GM12878 (cell line): ENCODE results near the gene CREBBP. TPM values are rescaled to one million over a fixed set of nuclear protein-coding genes. Genes with fewer than 3 reads are reported as not detected.

Experiments
- ATAC-seq: fragments of 200-7000 bp; cut with Tn5 transposase; 3 replicates; pipeline ENCODE4 v1.9.1; 2020; ENCODE audit warnings: mild to moderate bottlenecking, moderate library complexity
- BruUV-seq: library from RNA; stranded (reverse); fragments of 400-500 nt; replicated peaks from 2 replicates; lab custom pipeline; 2021; lab: Mats Ljungman, UMichigan
- CTCF ChIA-PET: fragments of 300-600 bp; sonication (Branson Sonifier 250); formaldehyde crosslinking; extraction: SDS; loops from one replicate; lab custom pipeline; 2021; ENCODE audit warnings: inconsistent platforms; lab: Yijun Ruan, JAX
- POLR2A ChIA-PET: fragments of 350-600 bp; formaldehyde crosslinking; extraction: SDS; loops from one replicate; lab custom pipeline; 2021; ENCODE audit warnings: inconsistent platforms; lab: Charles Lee
- RAD21 ChIA-PET: fragments of 300-600 bp; sonication (Branson Sonifier 250); formaldehyde crosslinking; loops from one replicate; lab custom pipeline; 2023; ENCODE audit warnings: antibody characterized with exemption; ENCODE audit not compliant: unreplicated experiment; lab: Charles Lee
- SMC1A ChIA-PET: fragments of 300-600 bp; sonication (Branson Sonifier 250); formaldehyde crosslinking; loops from one replicate; lab custom pipeline; 2023; ENCODE audit not compliant: unreplicated experiment, uncharacterized antibody; lab: Charles Lee
- DNase-seq: peaks from one replicate; pipeline ENCODE4 v3.0.0-alpha.2; 2011; ENCODE audit warnings: low read depth, low spot score
- FAIRE-seq: peaks from 3 replicates; lab custom pipeline; 2011; peaks lifted over from hg19 to GRCh38; lab: Jason Lieb, UNC
- H2AFZ ChIP-seq: 2 replicates; pipeline ENCODE4 v1.6.0; 2011; ENCODE audit warnings: low read depth, low read length, control low read depth; ENCODE audit not compliant: control insufficient read depth
- H3K27ac ChIP-seq: 2 replicates; pipeline ENCODE4 v1.5.1; 2011; ENCODE audit warnings: control low read depth; ENCODE audit not compliant: control insufficient read depth, insufficient read depth
- H3K27me3 ChIP-seq, 2 experiments: replicated peaks in 1 of 2; 2 replicates each; pipeline versions ENCODE4 v1.6.0 to v1.6.1; 2011; ENCODE audit warnings: low read length in 1 of 2; ENCODE audit not compliant: control insufficient read depth in 2 of 2, insufficient read depth in 2 of 2
- H3K36me3 ChIP-seq, 2 experiments: 2 replicates each; pipeline ENCODE4 v1.5.1; 2011; ENCODE audit warnings: low read length in 1 of 2; ENCODE audit not compliant: control insufficient read depth in 2 of 2, insufficient read depth in 2 of 2
- H3K4me1 ChIP-seq: 2 replicates; pipeline ENCODE4 v1.6.1; 2011; ENCODE audit warnings: mild to moderate bottlenecking, low read length, moderate library complexity, mixed read lengths; ENCODE audit not compliant: control insufficient read depth, insufficient read depth
- H3K4me2 ChIP-seq: 2 replicates; pipeline ENCODE4 v1.6.0; 2011; ENCODE audit warnings: control low read depth; ENCODE audit not compliant: control insufficient read depth, insufficient read depth
- H3K4me3 ChIP-seq: fragments of 200-600 bp; sonication (generic); 2 replicates; pipeline ENCODE4 v1.5.1; 2016
- H3K79me2 ChIP-seq: 2 replicates; pipeline ENCODE4 v1.6.0; 2011; ENCODE audit warnings: low read length; ENCODE audit not compliant: control insufficient read depth, insufficient read depth
- H3K9ac ChIP-seq: 2 replicates; pipeline ENCODE4 v1.8.0; 2011; ENCODE audit warnings: low read length, control low read depth, mixed read lengths; ENCODE audit not compliant: control insufficient read depth, insufficient read depth
- H3K9me3 ChIP-seq: replicated peaks from 3 replicates; pipeline ENCODE4 v1.5.1; 2011; ENCODE audit warnings: mild to moderate bottlenecking, low read length; ENCODE audit not compliant: control insufficient read depth, insufficient read depth
- H4K20me1 ChIP-seq: 2 replicates; pipeline ENCODE4 v1.6.0; 2011; ENCODE audit not compliant: control insufficient read depth, insufficient read depth
- CHD1 ChIP-seq: IDR thresholded peaks from 2 replicates; pipeline ENCODE4 v1.6.1; 2012; ENCODE audit warnings: low read depth, low read length, improper control_type of control experiment
- CHD2 ChIP-seq: IDR thresholded peaks from 2 replicates; pipeline ENCODE4 v1.6.1; 2011; ENCODE audit warnings: low read depth, low read length, improper control_type of control experiment, borderline replicate concordance
- EED ChIP-seq: sonication (generic); IDR thresholded peaks from 2 replicates; pipeline ENCODE4 v1.6.1; 2016; ENCODE audit warnings: antibody characterized with exemption, low read depth
- EGR1 ChIP-seq, 2 experiments: IDR thresholded peaks; 1 replicate in 1 of 2; 2 replicates in 1 of 2; pipeline ENCODE4 v1.6.1; 2011 to 2012; ENCODE audit warnings: low read depth in 2 of 2, low read length in 2 of 2, borderline replicate concordance in 1 of 2, mild to moderate bottlenecking in 1 of 2, moderate library complexity in 1 of 2
- FOXK2 ChIP-seq: fragments of 450-650 bp; IDR thresholded peaks from 2 replicates; pipeline ENCODE4 v1.6.1; 2017; ENCODE audit warnings: mild to moderate bottlenecking, moderate library complexity
- HDAC6 ChIP-seq: fragments of 200-600 bp; sonication (generic); IDR thresholded peaks from one replicate; pipeline ENCODE4 v1.8.0; 2017; ENCODE audit warnings: antibody characterized with exemption; ENCODE audit not compliant: unreplicated experiment
- MXI1 ChIP-seq: fragments of 150-350 bp; IDR thresholded peaks from 2 replicates; pipeline ENCODE4 v1.6.1; 2011; ENCODE audit warnings: low read depth, mild to moderate bottlenecking, inconsistent platforms, low read length, improper control_type of control experiment
- NFIC ChIP-seq: IDR thresholded peaks from 2 replicates; pipeline ENCODE4 v1.6.1; 2012; ENCODE audit warnings: low read depth, mild to moderate bottlenecking, inconsistent platforms, low read length, moderate library complexity
- NFXL1 ChIP-seq: fragments of 450-650 bp; IDR thresholded peaks from 2 replicates; pipeline ENCODE4 v1.6.1; 2017; ENCODE audit warnings: antibody characterized with exemption, mild to moderate bottlenecking, borderline replicate concordance
- NR2F1 ChIP-seq: fragments of 450-650 bp; conservative IDR thresholded peaks from 2 replicates; pipeline ENCODE4 v1.6.1; 2017; ENCODE audit warnings: mild to moderate bottlenecking
- PAX5 ChIP-seq: IDR thresholded peaks from 2 replicates; pipeline ENCODE4 v1.6.1; 2011; ENCODE audit warnings: low read depth, low read length, borderline replicate concordance
- PAX8 ChIP-seq: fragments of 450-650 bp; IDR thresholded peaks from 2 replicates; pipeline ENCODE4 v1.6.1; 2017; ENCODE audit warnings: mild to moderate bottlenecking, moderate library complexity
- RAD51 ChIP-seq: fragments of 450-650 bp; IDR thresholded peaks from 2 replicates; pipeline ENCODE4 v1.6.1; 2016; ENCODE audit warnings: moderate library complexity, mild to moderate bottlenecking, inconsistent platforms
- RCOR1 ChIP-seq: conservative IDR thresholded peaks from 2 replicates; pipeline ENCODE4 v1.6.1; 2012; ENCODE audit warnings: low read depth, low read length, improper control_type of control experiment
- RELB ChIP-seq: fragments of 450-650 bp; IDR thresholded peaks from 2 replicates; pipeline ENCODE4 v1.6.1; 2017; ENCODE audit warnings: low read depth, mild to moderate bottlenecking, moderate library complexity
- RFX5 ChIP-seq: IDR thresholded peaks from 2 replicates; pipeline ENCODE4 v1.6.1; 2011; ENCODE audit warnings: low read depth, low read length, improper control_type of control experiment
- SUPT20H ChIP-seq: IDR thresholded peaks from 2 replicates; pipeline ENCODE4 v1.6.1; 2011; ENCODE audit warnings: low read depth, mild to moderate bottlenecking, low read length, moderate library complexity, borderline replicate concordance; ENCODE audit not compliant: control insufficient read depth
- SUZ12 ChIP-seq: fragments of 200-600 bp; sonication (generic); IDR thresholded peaks from one replicate; pipeline ENCODE4 v1.6.1; 2018; ENCODE audit warnings: antibody characterized with exemption, mild to moderate bottlenecking; ENCODE audit not compliant: unreplicated experiment
- WGBS: methylation state at CpG from one replicate; pipeline ENCODE4 v1.1.6; 2016; ENCODE audit warnings: low lambda C conversion rate; ENCODE audit not compliant: insufficient replicate concordance, insufficient coverage; ENCODE audit errors: missing lambda C conversion rate; 5-methylcytosine and 5-hydroxymethylcytosine counted together
- in situ Hi-C: fragments of 300-500 bp; cut with MboI; formaldehyde crosslinking; loops from 9 replicates; pipeline ENCODE4 v1.14.3; 2018; ENCODE audit warnings: mixed read lengths
- intact Hi-C: fragments of 100-400 bp; cut with micrococcal nuclease; formaldehyde crosslinking; loops from one replicate; pipeline ENCODE4 v1.14.2; 2022; ENCODE audit not compliant: unreplicated experiment
- polyA plus RNA-seq, 11 experiments: library from polyadenylated mRNA; depleted of rRNA in 4 of 11; unstranded in 6 of 11; stranded (reverse) in 5 of 11; fragments of >200 nt; fragmentation: Nextera tagmentation in 4 of 11; fragmentation: Illumina TruSeq in 1 of 11; extraction: Ambion mirVana in 4 of 11; extraction: Trizol in 1 of 11; gene quantifications; 1 replicate in 1 of 11; 2 replicates in 10 of 11; pipeline versions ENCODE4 v1.2.1 to v1.2.3, GENCODE V29; 2011 to 2016; ENCODE audit warnings: inconsistent platforms in 2 of 11, missing spikeins in 2 of 11, low read depth in 1 of 11
- total RNA-seq, 4 experiments: library from RNA; depleted of rRNA in 3 of 4; stranded (reverse); fragments of >200 nt in 3 of 4; fragmentation: Illumina TruSeq in 1 of 4; extraction: Trizol in 1 of 4; gene quantifications; 2 replicates each; pipeline versions ENCODE4 v1.2.1 to v1.2.3, GENCODE V29; 2013 to 2021
- TF ChIP-seq, protein P1 (sequence below): fragments of 150-350 bp; IDR thresholded peaks from 2 replicates; pipeline ENCODE4 v1.6.1; 2014; ENCODE audit warnings: mild to moderate bottlenecking, low read depth, low read length

Gene CREBBP
- total and polyA plus RNA-seq, 10 of the 15 experiments (the other 5 are each of a cell fraction or from before 2014, with no cell fraction given) = 3.4 to 32.7 (median 7.9) TPM

GRCh38 chr16:3797904-3798811 is 82.4 kb downstream of the CREBBP start:
- H3K27ac ChIP-seq = peak overlapping the region; percentile 63
- H3K36me3 ChIP-seq = peaks cover 0 to 3% of the 10 kb centered on the region in 2 experiments; a peak in 3 of 4 replicates
- ChIA-PET SMC1A (interaction anchor here (0.8 to 4.7 kb wide), 2 partner anchors 80 to 81 kb away, joined by 3 to 19 read pairs; no protein-coding TSS in a partner anchor), CTCF (interaction anchor here (1.8 to 3.4 kb wide), 3 partner anchors 15 to 81 kb away, joined by 6 to 15 read pairs (median 14); no protein-coding TSS in a partner anchor), POLR2A (no interaction called here), RAD21 (interaction anchor here (1.2 kb wide), 1 partner anchor 63 kb away, joined by 4 read pairs; no protein-coding TSS in a partner anchor)
- no peak overlapping the region for H2AFZ ChIP-seq
- in situ Hi-C loops (no loop called here), intact Hi-C loops (no loop called here)
- H3K79me2 ChIP-seq = peaks cover 66% of the 10 kb centered on the region
- DNase-seq = no peak
- peak overlapping the region; percentile 47 for H3K4me3 ChIP-seq
- peak; percentile 89 for ATAC-seq
- peaks cover 26% of the 10 kb centered on the region for H3K4me1 ChIP-seq
- peak; percentile 76 for FAIRE-seq
- BruUV-seq = no TSS peak
- peaks cover 3% of the 10 kb centered on the region for H4K20me1 ChIP-seq
- peak overlapping the region; percentile 8 for H3K9ac ChIP-seq
- no peaks in the 10 kb centered on the region for H3K27me3 ChIP-seq
- peak overlapping the region; percentile 64 for H3K4me2 ChIP-seq
- 38% methylated on average over 10 of the region's 10 CpGs for WGBS
- H3K9me3 ChIP-seq = no peaks in the 10 kb centered on the region; the same call in 2 of the 3 replicates
- TF ChIP-seq HDAC6 (no peak), EED (no peak), MXI1 (peak; percentile 41; the same call in 1 of the 2 replicates), NR2F1 (peak; percentile 44; the same call in 1 of the 2 replicates), PAX5 (no peak), NFIC (peak; percentile 19; the same call in 1 of the 2 replicates), FOXK2 (no peak), NFXL1 (no peak), RCOR1 (0 out of 2 replicates have a peak, but pooled peaks have one; percentile 20), RAD51 (peak; percentile 37; the same call in 1 of the 2 replicates), EGR1 (IDR thresholded peaks at IDR 0.05; ENCODE audit: borderline replicate concordance in 1 of 2, low read depth in 2 of 2, low read length in 2 of 2) (no peak), SUPT20H (no peak), SUZ12 (no peak), RELB (0 out of 2 replicates have a peak, but pooled peaks have one; percentile 34), PAX8 (0 out of 2 replicates have a peak, but pooled peaks have one; percentile 66), CHD1 (0 out of 2 replicates have a peak, but pooled peaks have one; percentile 24), RFX5 (no peak), CHD2 (no peak)
- TF ChIP-seq, protein P1, sequence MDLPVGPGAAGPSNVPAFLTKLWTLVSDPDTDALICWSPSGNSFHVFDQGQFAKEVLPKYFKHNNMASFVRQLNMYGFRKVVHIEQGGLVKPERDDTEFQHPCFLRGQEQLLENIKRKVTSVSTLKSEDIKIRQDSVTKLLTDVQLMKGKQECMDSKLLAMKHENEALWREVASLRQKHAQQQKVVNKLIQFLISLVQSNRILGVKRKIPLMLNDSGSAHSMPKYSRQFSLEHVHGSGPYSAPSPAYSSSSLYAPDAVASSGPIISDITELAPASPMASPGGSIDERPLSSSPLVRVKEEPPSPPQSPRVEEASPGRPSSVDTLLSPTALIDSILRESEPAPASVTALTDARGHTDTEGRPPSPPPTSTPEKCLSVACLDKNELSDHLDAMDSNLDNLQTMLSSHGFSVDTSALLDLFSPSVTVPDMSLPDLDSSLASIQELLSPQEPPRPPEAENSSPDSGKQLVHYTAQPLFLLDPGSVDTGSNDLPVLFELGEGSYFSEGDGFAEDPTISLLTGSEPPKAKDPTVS = no peak
